AG10803 (cell line): Measurements from ENCODE around the gene ZNF614.
A peak's percentile ranks its signal among the peaks of the same experiment; 100 is the strongest.
"Not testable (repeated sequence)": the region's sequence is repeated elsewhere in the genome, so short reads cannot be mapped to it uniquely, and the experiment has no call there.

Source experiments
- DNase-seq: peaks from one replicate; pipeline ENCODE4 v3.0.0; 2010; ENCODE audit warnings: low read depth
- H3K4me3 ChIP-seq: 2 replicates; pipeline ENCODE4 v1.5.1; 2011; ENCODE audit warnings: mild to moderate bottlenecking, low read length, control low read depth
- TF ChIP-seq, protein P1 (sequence below): conservative IDR thresholded peaks from 2 replicates; pipeline ENCODE4 v1.5.1; 2011; ENCODE audit warnings: mild to moderate bottlenecking, low read length, control low read depth, inconsistent platforms

Gene ZNF614

DNA sequence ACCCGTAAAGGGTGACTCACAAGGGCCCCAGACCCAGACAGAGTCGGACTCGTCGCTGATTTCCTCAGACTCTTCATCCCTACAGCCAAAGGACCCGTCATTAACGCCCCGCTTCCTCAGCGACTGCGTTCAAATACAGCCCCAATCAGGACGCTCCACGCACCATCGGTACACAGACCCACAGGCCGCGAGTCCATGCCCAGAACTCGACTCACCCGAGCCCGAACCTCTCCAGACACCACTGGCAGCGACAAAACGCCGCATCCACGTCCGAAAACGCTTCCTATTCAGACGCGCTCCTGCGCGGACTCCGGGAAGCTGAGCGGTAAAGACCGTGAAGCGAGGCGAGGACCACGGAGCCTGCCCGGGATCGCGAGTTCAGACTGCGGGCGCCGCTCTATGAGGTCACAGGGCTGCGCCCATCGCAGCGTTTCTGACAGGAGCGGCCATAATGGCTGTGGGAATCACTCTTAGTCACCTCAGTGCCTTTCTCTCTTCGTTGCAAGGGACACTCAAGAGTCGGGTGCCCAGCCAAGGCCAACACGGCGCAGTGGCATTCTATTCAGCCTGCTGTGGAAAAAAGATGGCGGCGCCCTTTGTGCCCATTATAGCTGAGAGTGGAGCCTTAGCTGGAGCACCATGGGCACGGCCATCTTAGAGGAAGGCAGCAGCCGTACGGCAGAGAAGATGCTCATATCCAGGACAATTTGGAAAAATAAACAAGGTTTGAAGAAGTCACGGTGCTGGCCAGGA is at the start of gene ZNF614:
Gene ZNF614 (minus strand): TSS at position 353 of the 753 bp plus-strand sequence. CDS start 2,634 bp downstream, outside the sequence.
- peak; percentile 86 for DNase-seq
- TF ChIP-seq, protein P1, sequence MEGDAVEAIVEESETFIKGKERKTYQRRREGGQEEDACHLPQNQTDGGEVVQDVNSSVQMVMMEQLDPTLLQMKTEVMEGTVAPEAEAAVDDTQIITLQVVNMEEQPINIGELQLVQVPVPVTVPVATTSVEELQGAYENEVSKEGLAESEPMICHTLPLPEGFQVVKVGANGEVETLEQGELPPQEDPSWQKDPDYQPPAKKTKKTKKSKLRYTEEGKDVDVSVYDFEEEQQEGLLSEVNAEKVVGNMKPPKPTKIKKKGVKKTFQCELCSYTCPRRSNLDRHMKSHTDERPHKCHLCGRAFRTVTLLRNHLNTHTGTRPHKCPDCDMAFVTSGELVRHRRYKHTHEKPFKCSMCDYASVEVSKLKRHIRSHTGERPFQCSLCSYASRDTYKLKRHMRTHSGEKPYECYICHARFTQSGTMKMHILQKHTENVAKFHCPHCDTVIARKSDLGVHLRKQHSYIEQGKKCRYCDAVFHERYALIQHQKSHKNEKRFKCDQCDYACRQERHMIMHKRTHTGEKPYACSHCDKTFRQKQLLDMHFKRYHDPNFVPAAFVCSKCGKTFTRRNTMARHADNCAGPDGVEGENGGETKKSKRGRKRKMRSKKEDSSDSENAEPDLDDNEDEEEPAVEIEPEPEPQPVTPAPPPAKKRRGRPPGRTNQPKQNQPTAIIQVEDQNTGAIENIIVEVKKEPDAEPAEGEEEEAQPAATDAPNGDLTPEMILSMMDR: no peak
- H3K4me3 ChIP-seq: peak within 1 kb of the TSS; percentile 97

DNA sequence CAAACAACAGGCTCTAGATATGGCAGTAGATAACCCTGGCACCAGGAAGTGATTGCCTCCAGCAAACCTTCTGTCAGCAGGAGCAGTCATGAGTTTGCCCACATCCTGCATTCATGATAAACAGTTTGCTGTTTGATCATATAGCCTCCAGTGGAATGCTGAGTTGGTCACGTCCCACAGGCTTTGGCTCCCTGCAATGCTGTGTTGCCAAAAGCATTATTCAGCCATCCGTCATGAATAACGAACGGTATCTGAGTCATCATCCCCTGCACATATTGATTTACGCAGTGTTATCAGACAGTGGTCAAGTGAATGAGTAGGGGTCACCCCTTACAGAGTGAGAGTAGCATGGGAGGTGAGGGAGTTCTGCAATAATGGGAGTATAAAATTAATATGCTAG is 42.3 kb upstream of the ZNF614 start:
- DNase-seq: no peak
- no peak overlapping the region for H3K4me3 ChIP-seq
- TF ChIP-seq, protein P1: no peak

DNA sequence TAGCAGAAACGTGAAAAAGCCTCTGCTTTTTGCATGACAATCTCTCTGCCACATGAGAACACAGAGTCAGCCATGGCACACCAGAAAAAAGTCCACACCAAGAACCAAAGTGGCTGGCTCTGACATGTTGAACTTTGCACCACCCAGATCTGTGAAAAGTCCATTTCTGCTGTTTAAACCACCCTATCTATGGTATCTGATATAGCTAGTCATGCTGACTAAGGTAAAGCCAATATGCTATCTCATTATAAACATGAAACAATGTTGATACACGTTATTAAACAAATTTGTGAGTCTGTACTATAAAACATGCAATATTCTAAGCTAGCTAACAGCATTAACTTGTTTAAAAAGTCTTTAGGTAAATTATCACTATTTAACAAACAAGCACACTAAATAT is 41.5 kb upstream of the ZNF614 start:
- no peak overlapping the region for H3K4me3 ChIP-seq
- no peak for DNase-seq
- TF ChIP-seq, protein P1: no peak

DNA sequence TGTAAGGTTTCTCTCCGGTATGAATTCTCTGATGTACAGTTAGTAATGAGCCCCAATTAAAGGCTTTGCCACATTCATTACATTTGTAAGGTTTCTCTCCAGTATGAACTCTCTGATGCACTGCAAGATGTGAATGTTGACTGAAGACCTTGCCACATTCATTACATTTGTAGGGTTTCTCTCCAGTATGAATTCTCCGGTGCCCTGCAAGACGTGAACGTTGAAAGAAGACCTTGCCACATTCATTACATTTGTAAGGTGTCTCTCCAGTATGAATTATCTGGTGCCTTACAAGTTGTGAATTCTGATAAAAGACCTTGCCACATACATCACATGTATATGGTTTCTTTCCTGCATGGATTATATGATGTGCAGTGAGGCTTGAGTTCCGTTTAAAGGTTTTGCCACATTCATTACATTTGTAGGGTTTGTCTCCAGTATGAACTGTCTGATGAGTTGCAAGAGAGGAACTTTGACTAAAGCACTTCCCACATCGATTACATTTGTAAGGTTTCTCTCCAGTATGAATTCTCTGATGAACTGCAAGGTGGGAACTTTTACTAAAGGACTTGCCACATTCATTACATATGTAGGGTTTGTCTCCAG is 38.2 kb upstream of the ZNF614 start:
- H3K4me3 ChIP-seq: no peak overlapping the region
- TF ChIP-seq, protein P1: no peak
- no peak for DNase-seq

DNA sequence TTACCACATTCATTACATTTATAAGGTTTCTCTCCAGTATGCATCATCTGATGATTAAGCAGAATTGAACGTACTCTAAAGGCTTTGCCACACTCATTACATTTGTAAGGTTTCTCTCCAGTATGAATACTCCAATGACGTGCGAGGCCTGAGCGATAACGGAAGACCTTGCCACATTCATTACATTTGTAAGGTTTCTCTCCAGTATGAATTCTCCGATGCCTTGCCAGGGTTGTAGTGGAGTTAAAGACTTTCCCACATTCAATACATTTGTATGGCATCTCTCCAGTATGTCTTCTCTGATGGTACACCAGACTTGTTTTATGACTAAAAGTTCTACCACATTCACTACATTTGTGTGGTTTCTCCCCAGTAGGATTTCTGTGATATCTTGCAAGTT is 37.2 kb upstream of the ZNF614 start:
- DNase-seq: no peak
- TF ChIP-seq, protein P1: no peak
- no peak overlapping the region for H3K4me3 ChIP-seq

DNA sequence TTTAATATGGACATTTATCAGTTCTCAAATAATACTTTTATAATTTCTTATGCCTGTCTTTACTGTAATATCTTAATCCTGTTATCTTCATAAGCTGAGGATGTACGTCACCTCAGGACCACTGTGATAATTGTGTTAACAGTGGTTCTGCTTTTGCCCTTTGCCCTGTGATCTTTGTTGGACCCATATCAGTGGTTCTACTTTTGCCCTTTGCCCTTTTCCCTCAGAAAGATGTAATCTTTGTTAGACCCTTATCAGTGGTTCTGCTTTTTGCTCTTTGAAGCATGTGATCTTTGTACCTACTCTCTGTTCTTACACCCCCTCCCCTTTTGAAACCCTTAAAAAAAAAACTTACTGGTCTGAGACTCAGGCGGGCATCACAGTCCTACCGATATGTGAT is 28.3 kb upstream of the ZNF614 start:
- not testable (repeated sequence) for H3K4me3 ChIP-seq, DNase-seq

DNA sequence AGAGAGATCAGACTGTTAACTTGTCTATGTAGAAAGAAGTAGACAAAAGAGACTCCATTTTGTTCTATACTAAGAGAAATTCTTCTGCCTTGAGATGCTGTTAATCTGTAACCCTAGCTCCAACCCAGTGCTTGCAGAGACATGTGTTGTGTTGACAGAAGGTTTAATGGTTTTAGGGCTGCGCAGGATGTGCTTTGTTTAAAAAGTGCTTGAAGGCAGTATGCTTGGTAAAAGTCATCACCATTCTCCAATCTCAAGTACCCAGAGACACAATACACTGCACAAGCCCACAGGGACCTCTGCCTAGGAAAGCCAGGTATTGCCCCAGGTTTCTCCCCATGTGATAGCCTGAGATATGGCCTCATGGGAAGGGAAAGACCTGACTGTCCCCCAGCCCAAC is 23.6 kb upstream of the ZNF614 start:
- not testable (repeated sequence) for H3K4me3 ChIP-seq, DNase-seq

DNA sequence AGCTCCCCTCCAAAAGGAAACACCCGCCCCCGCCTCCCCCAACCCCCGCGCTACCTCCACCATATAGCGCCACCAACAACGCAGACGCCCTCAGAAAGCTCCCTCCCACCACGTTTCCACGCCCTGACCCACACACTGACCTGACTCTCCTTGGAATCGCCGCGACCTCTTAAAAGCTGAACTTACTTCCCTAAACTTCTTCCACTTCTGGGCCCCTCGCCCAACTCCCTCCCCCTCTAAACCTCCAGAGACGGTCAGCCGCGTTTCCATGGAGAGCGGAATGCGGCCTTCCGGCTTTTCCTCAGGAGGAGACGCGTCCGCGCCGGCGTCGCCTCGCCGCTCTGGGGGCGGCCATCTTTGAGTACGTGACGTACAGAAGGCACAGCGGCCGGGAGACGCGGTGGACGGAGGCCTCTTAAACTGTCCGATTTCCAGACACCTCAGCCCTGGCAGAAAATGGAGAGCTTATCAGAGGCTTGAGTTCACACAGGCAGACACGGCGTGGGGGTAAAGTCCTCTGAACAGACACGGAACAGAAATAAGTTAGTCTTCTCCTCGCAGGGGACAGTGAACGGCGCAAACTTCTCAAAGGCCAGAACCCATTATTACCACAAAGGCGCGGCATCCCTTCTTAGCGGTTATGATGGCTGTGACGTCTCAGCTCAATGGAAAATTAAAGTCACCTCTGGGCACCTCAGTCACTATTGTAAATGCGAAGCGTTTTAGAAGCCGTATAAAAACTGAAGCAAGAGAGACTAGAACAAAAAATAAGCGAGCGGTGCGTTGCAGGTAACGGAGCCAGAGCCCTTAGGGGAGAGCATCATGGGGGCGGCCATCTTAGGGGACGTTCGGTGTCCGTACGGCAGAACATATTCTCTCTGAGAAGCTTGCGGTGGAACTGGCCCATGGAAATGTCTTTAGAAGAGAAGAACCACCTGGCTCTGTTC is 20.6 kb upstream of the ZNF614 start, which contains the start of gene ZNF432:
Gene ZNF432 (minus strand): TSS at position 284 of the 947 bp plus-strand sequence. CDS start 1,970 bp downstream, outside the sequence.
- peak within 1 kb of the TSS; percentile 85 for H3K4me3 ChIP-seq
- DNase-seq: peak; percentile 93
- TF ChIP-seq, protein P1: no peak
